Measurements from ENCODE around the gene SPNS3.

Gene SPNS3

GRCh38 chr17:4427505-4427904 lies 6.2 kb upstream of the SPNS3 start:
- no peak for DNase-seq

DNA sequence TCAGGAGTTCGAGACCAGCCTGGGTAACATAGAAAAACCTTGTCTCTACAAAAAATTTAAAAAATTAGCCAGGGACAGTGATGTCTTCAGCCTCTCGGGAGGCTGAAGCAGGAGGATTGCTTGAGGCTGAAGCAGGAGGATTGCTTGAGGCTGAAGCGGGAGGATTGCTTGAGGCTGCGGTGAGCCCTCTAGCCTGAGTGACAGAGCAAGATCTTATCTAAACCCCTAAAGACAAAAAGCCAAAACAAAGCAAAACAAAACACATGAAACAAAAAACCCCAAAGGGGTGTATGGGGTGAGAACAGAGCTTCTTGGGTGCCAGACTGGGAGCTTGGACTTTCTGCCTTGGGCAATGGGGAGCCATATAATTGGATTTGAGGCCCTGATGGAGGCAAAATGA lies 2.6 kb downstream of the SPNS3 start:
- no peak for DNase-seq

DNA sequence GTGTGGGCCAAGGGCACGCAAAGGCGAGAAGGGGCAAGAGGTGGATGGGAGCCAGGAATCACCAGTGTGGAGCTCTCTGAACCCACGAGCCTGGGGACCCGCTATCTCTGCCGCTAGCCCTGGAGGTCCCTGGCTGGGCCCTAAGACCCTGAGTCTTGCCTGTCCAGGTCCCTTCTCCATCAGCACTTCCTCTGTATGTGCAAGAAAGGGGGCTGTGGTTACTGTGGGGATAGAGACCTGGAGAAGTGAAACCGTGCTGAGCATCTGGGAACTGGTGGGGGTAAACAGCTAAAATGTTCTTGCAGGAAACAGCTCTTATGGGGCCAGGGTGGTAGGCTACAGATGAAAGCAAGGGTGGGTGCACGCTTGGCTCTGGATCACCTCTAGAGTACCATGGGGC lies 3.1 kb downstream of the SPNS3 start:
- no peak for DNase-seq

DNA sequence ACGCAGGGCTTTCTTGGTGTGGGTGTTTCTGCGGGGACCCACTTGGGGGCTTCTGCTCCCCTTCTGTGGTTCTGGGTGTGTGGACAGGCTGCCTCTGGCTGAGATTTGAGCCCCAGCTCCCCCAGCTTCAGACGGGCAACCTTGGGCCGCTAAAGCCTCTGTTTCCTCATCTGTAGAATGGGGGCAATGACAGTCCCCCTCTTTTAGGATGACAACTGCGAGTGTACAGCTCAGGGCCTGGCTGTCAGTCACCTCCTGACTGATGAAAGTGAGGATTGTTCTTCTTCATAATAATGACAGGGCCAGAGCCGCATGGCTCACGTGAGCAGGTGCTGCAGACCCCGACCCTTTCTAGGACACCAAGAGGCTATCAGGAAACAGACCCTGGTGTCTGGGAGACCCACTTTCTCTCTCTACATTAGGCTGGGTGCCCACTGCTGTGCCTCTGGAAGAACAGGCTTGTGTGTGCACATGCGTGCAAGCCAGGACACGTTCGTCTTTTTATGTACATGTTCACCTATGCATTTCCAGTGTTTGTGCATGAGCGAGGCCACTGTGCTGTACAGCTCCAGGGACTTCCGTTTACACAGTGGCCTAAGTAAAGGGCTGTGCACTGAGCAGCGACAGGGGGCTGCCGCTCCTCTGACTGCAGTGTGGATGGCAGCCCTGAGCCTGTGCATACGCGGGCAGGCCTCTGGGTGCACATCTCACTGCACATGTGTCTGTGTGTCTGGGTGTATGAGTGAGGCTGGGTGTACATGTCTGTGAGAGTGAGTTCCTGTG lies 4.6 kb downstream of the SPNS3 start:
- no peak for DNase-seq

GRCh38 chr17:4440021-4440420 lies 6.3 kb downstream of the SPNS3 start:
- DNase-seq = no peak

DNA sequence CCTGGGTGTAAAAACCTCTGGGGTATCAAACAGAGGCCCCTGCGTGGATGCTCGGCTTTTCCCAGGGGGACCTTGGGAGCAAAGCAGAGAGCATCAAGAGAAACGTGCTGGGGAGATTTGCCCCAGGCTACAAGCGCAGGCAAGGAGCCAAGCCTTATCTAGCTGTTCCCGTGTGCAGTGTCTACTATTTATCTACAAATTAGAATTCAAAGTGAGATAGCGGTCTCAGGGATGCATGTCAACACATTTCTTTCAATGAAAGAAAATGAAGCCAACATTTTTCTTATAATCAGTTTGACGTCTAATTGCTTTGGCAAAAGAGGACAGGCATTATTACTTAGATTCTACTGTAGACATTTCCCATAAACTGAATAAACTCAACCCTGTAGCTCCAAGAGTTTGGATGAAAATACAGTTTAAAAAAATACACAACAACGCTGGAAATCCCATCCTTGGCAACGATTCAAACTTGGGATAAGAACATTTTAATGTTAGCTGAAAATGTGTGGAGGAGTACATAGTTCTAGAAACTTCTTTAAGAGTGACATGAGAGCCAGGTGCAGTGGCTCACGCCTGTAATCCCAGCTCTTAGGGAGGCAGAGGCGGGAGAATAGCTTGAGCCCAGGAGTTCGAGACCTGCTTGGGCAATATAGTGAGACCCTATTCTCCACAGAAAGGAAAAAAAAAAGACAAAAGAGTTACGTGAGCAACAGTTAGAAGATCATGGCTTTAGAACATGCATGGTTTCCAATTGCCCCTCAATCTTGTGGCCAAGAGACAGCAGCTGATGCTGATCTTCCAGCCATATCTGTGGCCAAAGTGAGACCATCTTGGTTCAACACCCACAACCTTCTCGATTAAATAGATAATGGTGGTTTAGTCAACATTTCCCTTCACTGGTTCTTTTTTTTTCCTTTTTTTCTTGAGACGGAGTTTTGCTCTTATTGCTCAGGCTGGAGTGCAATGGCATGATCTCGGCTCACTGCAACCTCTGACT lies 7.2 kb downstream of the SPNS3 start:
- DNase-seq = no peak

- no peak for DNase-seq
These were observed 8.8 kb downstream of the SPNS3 start for GRCh38 chr17:4442582-4442981.

DNA sequence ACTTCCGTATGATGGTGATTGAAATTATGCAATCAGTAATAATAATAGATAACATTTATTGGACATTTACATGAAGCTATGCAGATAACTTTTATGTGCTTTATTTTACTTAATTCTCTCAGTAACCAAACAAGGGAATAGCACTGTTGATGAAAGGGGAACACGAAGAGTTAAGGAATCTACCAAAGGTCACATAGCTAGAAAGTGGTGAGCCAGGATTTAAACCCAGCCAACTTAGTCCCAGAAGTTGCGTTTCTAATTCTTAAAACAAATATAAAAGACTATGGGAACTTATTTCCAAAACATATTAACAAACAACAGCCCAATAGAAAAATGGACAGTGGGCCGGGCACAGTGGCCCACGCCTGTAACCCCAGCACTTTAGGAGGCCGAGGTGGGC lies 9.7 kb downstream of the SPNS3 start:
- no peak for DNase-seq

GRCh38 chr17:4444782-4445473 lies 11.2 kb downstream of the SPNS3 start:
- DNase-seq = no peak

- no peak for DNase-seq
These were observed 12.0 kb downstream of the SPNS3 start for GRCh38 chr17:4445731-4446130.

DNA sequence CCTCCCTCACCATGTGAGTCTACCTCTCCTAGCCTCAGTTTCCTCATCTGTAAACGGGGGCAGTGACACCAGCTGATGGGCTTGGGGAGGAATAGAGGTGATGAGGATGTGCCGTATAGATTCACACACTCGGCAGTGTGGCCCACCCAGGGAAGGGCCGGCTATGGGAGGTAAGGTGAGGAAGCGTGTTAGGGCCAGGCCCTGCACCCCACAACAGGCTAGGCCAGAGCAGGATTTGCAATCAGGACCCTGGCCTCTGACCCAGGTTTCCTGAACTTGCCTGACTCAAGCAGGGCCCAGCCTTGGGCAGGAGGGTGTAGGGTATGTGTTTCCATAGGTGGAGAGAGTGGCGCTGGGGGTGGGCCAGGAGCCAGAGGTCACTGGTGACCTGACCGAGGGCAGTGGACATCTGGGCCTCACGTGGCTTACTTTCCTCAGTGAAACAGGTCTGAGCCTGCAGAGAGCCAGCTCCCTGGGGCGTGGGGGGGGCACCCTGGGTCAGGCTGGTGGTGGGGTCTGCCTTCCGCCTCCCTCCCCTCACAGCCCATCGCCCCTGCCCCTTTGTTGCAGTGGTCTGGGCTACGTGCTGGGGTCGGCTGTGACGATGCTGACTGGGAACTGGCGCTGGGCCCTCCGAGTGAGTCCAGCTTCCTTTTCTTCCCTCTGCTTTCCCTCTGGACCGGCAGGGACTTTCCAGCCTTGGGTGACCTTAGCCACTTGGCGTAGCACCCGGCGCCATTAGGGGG lies 12.8 kb downstream of the SPNS3 start:
- DNase-seq = no peak

DNA sequence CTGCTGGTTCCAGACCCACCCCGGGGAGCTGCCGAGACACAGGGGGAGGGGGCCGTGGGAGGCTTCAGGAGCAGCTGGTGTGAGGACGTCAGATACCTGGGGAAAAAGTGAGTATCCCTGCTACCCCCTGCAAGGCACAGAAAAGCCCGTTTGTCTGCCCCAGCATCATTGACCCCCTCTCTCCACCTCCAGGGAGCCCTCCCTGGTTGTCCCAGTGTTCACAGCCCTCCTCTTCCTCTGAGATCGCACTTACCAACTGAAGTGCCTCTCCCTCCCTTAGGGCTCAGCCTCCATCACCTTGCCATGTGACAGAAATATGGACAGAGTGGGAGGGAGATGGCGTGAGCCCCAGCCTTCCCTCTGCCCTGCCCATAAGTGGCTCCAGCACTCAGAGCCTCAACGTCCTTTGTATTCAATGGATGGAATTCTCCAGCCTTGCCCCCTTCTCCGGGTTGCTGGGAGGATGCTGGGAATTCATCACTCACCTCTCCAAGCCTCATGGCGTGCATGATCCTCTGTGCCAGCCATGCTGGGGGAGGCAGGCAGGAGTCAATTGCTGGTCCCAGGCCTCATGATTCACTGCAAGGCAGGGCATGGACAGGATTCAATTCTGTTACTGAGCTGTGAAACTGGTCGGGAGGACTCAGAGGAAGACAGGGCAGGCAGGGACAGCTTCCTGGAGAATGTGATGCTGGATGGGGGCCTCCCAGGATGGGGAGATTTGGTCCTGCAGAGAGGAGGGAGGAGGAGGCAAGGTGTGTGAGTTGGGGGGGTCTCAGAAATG lies 14.6 kb downstream of the SPNS3 start:
- DNase-seq = no peak

- DNase-seq = no peak
These were observed 16.0 kb downstream of the SPNS3 start for GRCh38 chr17:4449736-4450135.

DNA sequence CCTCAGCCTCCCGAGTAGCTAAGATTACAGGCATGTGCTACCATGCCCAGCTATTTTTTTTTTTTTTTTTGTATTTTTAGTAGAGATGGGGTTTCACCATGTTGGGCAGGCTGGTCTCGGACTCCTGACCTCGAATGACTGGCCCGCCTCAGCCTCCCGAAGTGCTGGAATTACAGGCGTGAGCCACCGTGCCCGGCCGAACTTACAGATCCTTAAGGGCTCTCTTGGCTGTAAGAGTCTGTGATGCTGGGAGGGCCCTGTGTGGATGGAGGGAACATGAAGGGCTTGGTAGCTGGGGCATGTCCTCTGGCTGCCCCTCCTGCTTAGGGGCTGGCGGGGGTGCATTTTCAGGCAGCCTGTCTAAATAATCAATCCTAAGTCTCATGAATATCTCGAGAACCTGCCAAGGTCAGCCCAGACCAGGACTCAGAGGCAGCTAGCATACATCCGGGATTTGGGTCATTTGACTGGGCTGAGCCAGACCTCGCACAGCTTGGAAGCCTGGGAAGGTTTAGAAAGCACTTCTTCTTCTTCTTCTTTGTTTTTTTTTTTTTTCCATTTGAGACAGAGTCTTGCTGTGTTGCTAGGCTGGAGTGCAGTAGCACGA lies 17.1 kb downstream of the SPNS3 start:
- no peak for DNase-seq

- no peak for DNase-seq
These were observed 20.3 kb downstream of the SPNS3 start for GRCh38 chr17:4453812-4454591.

DNA sequence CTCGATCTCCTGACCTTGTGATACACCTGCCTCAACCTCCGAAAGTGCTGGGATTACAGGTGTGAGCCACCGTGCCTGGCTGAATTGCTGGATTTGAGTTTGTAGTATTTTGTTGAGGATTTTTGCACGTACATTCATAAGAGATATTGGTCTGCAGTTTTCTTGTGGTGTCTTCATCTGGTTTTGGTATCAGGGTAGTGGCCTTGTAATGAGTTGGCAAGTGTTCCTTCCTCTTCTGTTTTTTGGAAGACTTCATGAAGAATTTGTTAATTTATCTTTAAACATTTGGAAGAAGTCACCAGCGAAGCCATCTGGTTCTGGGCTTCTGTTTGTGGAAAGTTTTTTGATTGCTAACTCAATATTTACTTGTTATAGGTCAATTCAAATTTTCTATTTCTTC lies 26.9 kb downstream of the SPNS3 start:
- no peak for DNase-seq

DNA sequence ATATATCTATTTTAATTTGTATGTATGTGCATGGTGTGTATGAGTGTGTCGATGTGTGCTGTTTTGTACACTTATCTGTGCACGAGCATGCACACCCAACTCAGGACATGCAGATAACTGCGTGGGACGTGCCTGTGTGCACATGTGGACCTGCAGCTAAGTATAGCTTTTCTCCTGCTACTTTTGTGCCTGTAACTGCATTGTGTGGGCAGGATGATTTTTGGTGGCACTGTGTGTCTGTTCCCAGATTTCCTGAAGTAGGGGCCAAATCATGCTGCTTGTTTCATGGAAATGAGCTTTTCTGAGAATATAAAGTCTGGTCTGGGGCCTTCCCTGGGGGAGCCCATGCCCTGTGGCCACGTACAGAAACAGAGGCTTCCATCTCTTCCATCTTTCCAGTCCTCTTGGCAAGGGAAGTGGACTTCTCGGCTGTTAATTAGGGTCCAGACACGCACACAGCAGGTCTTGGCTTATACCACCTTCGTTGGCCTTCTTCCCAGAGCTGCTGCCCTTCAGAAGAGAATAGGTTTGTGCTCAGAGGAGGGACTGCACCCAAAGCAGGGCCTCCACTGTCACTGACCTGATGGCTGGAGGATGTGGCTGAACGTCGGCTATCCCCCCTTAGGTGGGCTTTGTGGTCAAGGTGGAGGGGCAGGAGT lies 30.2 kb downstream of the SPNS3 start:
- no peak for DNase-seq

- no peak for DNase-seq
These were observed 32.0 kb downstream of the SPNS3 start for GRCh38 chr17:4465786-4466185.

DNA sequence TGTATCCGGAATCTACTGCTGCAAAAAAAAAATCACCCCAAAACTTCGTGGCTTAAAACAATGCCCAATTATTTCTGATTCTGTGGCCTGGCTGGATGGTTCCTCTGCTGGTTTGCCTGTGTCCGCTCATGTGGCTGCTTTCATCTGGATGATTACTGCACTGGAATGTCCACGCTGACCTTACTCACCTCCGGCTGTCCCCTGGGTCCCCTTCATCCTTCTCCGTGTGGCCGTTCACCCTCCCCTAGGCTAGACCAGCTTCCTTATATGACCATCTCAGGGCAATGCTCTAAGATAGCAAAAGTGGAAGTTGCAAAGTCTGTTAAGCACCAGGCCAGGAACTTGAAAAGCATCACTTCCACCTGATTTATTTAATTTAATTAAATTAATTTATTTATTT lies 33.5 kb downstream of the SPNS3 start:
- DNase-seq = no peak

DNA sequence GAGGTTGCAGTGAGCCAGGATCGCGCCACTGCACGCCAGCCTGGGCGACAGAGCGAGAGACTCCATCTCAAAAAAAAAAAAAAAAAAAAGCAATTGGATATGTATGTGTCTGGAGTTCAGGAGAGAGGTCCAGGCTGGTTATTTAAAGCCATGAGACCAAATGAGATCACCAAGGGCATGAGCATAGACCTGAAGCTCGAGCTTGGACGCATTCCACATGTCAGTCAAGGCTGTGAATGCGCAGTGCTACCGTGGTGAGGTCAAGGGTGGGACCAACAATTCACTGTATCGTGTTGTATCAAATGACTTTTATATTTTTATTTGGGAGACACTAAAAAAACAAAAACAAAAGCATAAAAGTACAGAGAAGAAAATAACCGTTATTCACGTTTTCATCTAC lies 35.8 kb downstream of the SPNS3 start:
- no peak for DNase-seq

Data from activated CD8-positive, alpha-beta memory T cell treated with anti-CD3 and anti-CD28 coated beads, Interleukin-2, amount 50 U/mL, for 4 hours (primary cell).